Neural crest cell (in vitro differentiated cells): ENCODE results near the gene TTC9B. TPM values are rescaled to one million over a fixed set of nuclear protein-coding genes. Genes with fewer than 3 reads are reported as not detected.

Experiments
- DNase-seq: peaks from one replicate; pipeline ENCODE4 v3.0.0; 2021; ENCODE audit warnings: low read depth, mixed read lengths, low spot score
- H3K27ac Mint-ChIP-seq: one replicate; pipeline ENCODE4 v1.8.0; 2021; ENCODE audit warnings: mild to moderate bottlenecking, mixed read lengths; ENCODE audit not compliant: unreplicated experiment
- H3K27me3 Mint-ChIP-seq: 2 replicates; pipeline ENCODE4 v1.8.0; 2021; ENCODE audit warnings: low read depth, mild to moderate bottlenecking, mixed read lengths
- H3K36me3 Mint-ChIP-seq: 2 replicates; pipeline ENCODE4 v1.8.0; 2021; ENCODE audit warnings: low read depth, mild to moderate bottlenecking, mixed read lengths
- H3K4me1 Mint-ChIP-seq: 2 replicates; pipeline ENCODE4 v1.8.0; 2021; ENCODE audit warnings: mixed read lengths
- H3K4me3 Mint-ChIP-seq: one replicate; pipeline ENCODE4 v1.8.0; 2021; ENCODE audit warnings: mild to moderate bottlenecking, mixed read lengths
- H3K9me3 Mint-ChIP-seq: 2 replicates; pipeline ENCODE4 v1.8.0; 2021; ENCODE audit warnings: mixed read lengths
- CTCF ChIP-seq: fragments of 200-600 bp; sonication (generic); conservative IDR thresholded peaks from 2 replicates; pipeline ENCODE4 v1.5.0; 2021; ENCODE audit warnings: antibody characterized with exemption, mild to moderate bottlenecking
- total RNA-seq: library from RNA; stranded (reverse); gene quantifications from 2 replicates; pipeline ENCODE4 v1.2.1, GENCODE V29; 2021

The TTC9B gene
- total RNA-seq, 1 donor from 2014 or later: 2.5 TPM

GRCh38 chr19:40214936-40215335 is 3.2 kb downstream of the TTC9B start:
- Mint-ChIP-seq H3K9me3 (no peaks in the 10 kb centered on the region), H3K4me3 (no peak overlapping the region), H3K27ac (no peak overlapping the region), H3K4me1 (no peaks in the 10 kb centered on the region), H3K36me3 (peaks cover 4% of the 10 kb centered on the region), H3K27me3 (peaks cover 50% of the 10 kb centered on the region)
- DNase-seq: no peak
- TF ChIP-seq CTCF: no peak

GRCh38 chr19:40213882-40214570 is 4.2 kb downstream of the TTC9B start:
- Mint-ChIP-seq H3K4me3 (no peak overlapping the region), H3K9me3 (no peaks in the 10 kb centered on the region), H3K36me3 (peaks cover 4% of the 10 kb centered on the region), H3K27me3 (peaks cover 41% of the 10 kb centered on the region), H3K4me1 (no peaks in the 10 kb centered on the region), H3K27ac (no peak overlapping the region)
- no peak for DNase-seq
- TF ChIP-seq CTCF: no peak

- DNase-seq: no peak
- Mint-ChIP-seq H3K27me3 (peaks cover 34% of the 10 kb centered on the region), H3K4me1 (no peaks in the 10 kb centered on the region), H3K27ac (no peak overlapping the region), H3K4me3 (no peak overlapping the region), H3K36me3 (peaks cover 4% of the 10 kb centered on the region), H3K9me3 (no peaks in the 10 kb centered on the region)
- no peak for TF ChIP-seq CTCF
Observed at GRCh38 chr19:40213251-40213829, 4.8 kb downstream of the TTC9B start.

GRCh38 chr19:40210889-40211288 is 7.3 kb downstream of the TTC9B start:
- no peaks in the 10 kb centered on the region for H3K4me1 Mint-ChIP-seq

GRCh38 chr19:40208602-40209001 is 9.6 kb downstream of the TTC9B start:
- Mint-ChIP-seq H3K27me3 (peaks cover 2% of the 10 kb centered on the region), H3K4me1 (no peaks in the 10 kb centered on the region), H3K9me3 (no peaks in the 10 kb centered on the region), H3K36me3 (peaks cover 6% of the 10 kb centered on the region), H3K4me3 (no peak overlapping the region), H3K27ac (no peak overlapping the region)
- TF ChIP-seq CTCF: no peak
- DNase-seq: no peak

More at GRCh38 chr19:40210889-40211288, 7.3 kb downstream of the TTC9B start:
- H3K36me3 Mint-ChIP-seq: peaks cover 4% of the 10 kb centered on the region
- peaks cover 14% of the 10 kb centered on the region for H3K27me3 Mint-ChIP-seq
- DNase-seq: no peak
- no peak for TF ChIP-seq CTCF
- no peaks in the 10 kb centered on the region for H3K9me3 Mint-ChIP-seq
- H3K4me3 Mint-ChIP-seq: no peak overlapping the region
- no peak overlapping the region for H3K27ac Mint-ChIP-seq
